ENCODE data around the gene ADGRE2. TPM values are rescaled to one million over a fixed set of nuclear protein-coding genes. Genes with fewer than 3 reads are reported as not detected.
"Not testable (repeated sequence)": the region's sequence is repeated elsewhere in the genome, so short reads cannot be mapped to it uniquely, and the experiment has no call there.

The ADGRE2 gene
- polyA plus RNA-seq, 2 of the 4 experiments (the other 2 are of a cell fraction): 0.39 to 0.47 TPM

GRCh38 chr19:14775869-14776586, 2.3 kb downstream of the ADGRE2 start:
- Histone ChIP-seq H3K4me3 (peak overlapping the region; percentile 43), H3K9me3 (no peaks in the 10 kb centered on the region), H3K4me1 (no peaks in the 10 kb centered on the region), H3K27ac (peak overlapping the region in 1 of 2 experiments; percentile 75; a peak in 4 of 6 replicates), H3K4me2 (peak overlapping the region; percentile 92)
- no peak for TF ChIP-seq RARB (CRISPR knock-in tag; IDR thresholded peaks at IDR 0.05)
- TF ChIP-seq PHF8 (IDR thresholded peaks at IDR 0.05; ENCODE audit: borderline replicate concordance, low read depth): no peak
- TF ChIP-seq FOSL2 (IDR thresholded peaks at IDR 0.05): no peak
- TF ChIP-seq FOSL2 (CRISPR knock-in tag; IDR thresholded peaks at IDR 0.05): no peak
- TF ChIP-seq E2F6 (IDR thresholded peaks at IDR 0.05; ENCODE audit: borderline replicate concordance, low read depth): no peak
- no peak for TF ChIP-seq HES2 (IDR thresholded peaks at IDR 0.05)
- TF ChIP-seq PBX3 (IDR thresholded peaks at IDR 0.05): no peak
- TF ChIP-seq HOXA7 (CRISPR knock-in tag; IDR thresholded peaks at IDR 0.05): no peak
- TF ChIP-seq CTCF (IDR thresholded peaks at IDR 0.05): no peak
- no peak for TF ChIP-seq RNF2 (IDR thresholded peaks at IDR 0.05; ENCODE audit: borderline replicate concordance, low read depth)
- no peak for TF ChIP-seq USF2 (IDR thresholded peaks at IDR 0.05)
- no peak for TF ChIP-seq ELK1 (IDR thresholded peaks at IDR 0.05; ENCODE audit: low read depth, low read length)
- peak; percentile 21 to 60; a peak in 3 of 6 replicates for ATAC-seq
- ChIA-PET CTCF (interaction anchor here (0.6 to 2.2 kb wide), 4 partner anchors 10 to 337 kb away, joined by 3 to 14 read pairs (median 4); no protein-coding TSS in a partner anchor), POLR2A (no interaction called here)
- DNase-seq (ENCODE audit: low read depth in 1 of 2, low spot score in 1 of 2): no peak
- WGBS (ENCODE audit: missing lambda C conversion rate): 2% methylated on average over 11 of the region's 22 CpGs
- no peak for FAIRE-seq

GRCh38 chr19:14775326-14775725, 3.0 kb downstream of the ADGRE2 start:
- H3K4me3 ChIP-seq; ATAC-seq; H3K27ac ChIP-seq; DNase-seq (ENCODE audit: low read depth in 1 of 2, low spot score in 1 of 2); H3K4me1 ChIP-seq; POLR2A ChIA-PET; H3K9me3 ChIP-seq; FAIRE-seq: not testable (repeated sequence)
- CTCF ChIA-PET: interaction anchor here (0.5 to 1.8 kb wide), 3 partner anchors 11 to 1071 kb away, joined by 3 to 4 read pairs (median 3); no protein-coding TSS in a partner anchor
- WGBS (ENCODE audit: missing lambda C conversion rate): 69% methylated on average over 8 of the region's 8 CpGs
- H3K4me2 ChIP-seq: peak overlapping the region; percentile 92

- Histone ChIP-seq H3K4me2 (no peak overlapping the region), H3K9me3 (no peaks in the 10 kb centered on the region), H3K27ac (no peak overlapping the region), H3K4me1 (no peaks in the 10 kb centered on the region), H3K4me3 (no peak overlapping the region)
- TF ChIP-seq RARB (CRISPR knock-in tag; IDR thresholded peaks at IDR 0.05) (no peak), RAD21 (conservative IDR thresholded peaks at IDR 0.05 in 1 of 2, IDR thresholded peaks at IDR 0.05 in 1 of 2) (no peak), CBX8 (IDR thresholded peaks at IDR 0.05) (no peak), EHF (CRISPR knock-in tag; IDR thresholded peaks at IDR 0.05) (no peak), HOXB5 (CRISPR knock-in tag; IDR thresholded peaks at IDR 0.05) (no peak), SREBF2 (IDR thresholded peaks at IDR 0.05) (no peak), JUNB (IDR thresholded peaks at IDR 0.05) (no peak), BCL3 (IDR thresholded peaks at IDR 0.05) (no peak), MAX (IDR thresholded peaks at IDR 0.05) (no peak), JUN (IDR thresholded peaks at IDR 0.05) (no peak)
- DNase-seq (ENCODE audit: low read depth in 1 of 2, low spot score in 1 of 2): no peak
- no peak for FAIRE-seq
- ChIA-PET POLR2A (no interaction called here), CTCF (interaction anchor here (1.3 to 1.8 kb wide), 2 partner anchors 12 to 201 kb away, joined by 3 to 4 read pairs; no protein-coding TSS in a partner anchor)
- ATAC-seq: no peak
- 78% methylated on average over 10 of the region's 10 CpGs for WGBS (ENCODE audit: missing lambda C conversion rate)
These were observed 4.0 kb downstream of the ADGRE2 start for GRCh38 chr19:14774373-14774772.

- DNase-seq (ENCODE audit: low read depth in 1 of 2, low spot score in 1 of 2); POLR2A ChIA-PET; H3K4me1 ChIP-seq; H3K27ac ChIP-seq; H3K9me3 ChIP-seq; FAIRE-seq; ATAC-seq; H3K4me3 ChIP-seq; H3K4me2 ChIP-seq: not testable (repeated sequence)
- CTCF ChIA-PET: interaction anchor here (1.8 kb wide), 1 partner anchor 13 kb away, joined by 4 read pairs; no protein-coding TSS in a partner anchor
- 88% methylated on average over 3 of the region's 9 CpGs for WGBS (ENCODE audit: missing lambda C conversion rate)
These were observed 4.6 kb downstream of the ADGRE2 start for GRCh38 chr19:14773722-14774121.
